ENCODE data around the gene CCDC71. TPM values are rescaled to one million over a fixed set of nuclear protein-coding genes. Genes with fewer than 3 reads are reported as not detected.

The CCDC71 gene
- total and polyA plus RNA-seq, 9 of the 15 experiments (the other 6 are each of a cell fraction or from before 2014, with no cell fraction given) = 0.13 to 19.3 (median 14.3) TPM

DNA sequence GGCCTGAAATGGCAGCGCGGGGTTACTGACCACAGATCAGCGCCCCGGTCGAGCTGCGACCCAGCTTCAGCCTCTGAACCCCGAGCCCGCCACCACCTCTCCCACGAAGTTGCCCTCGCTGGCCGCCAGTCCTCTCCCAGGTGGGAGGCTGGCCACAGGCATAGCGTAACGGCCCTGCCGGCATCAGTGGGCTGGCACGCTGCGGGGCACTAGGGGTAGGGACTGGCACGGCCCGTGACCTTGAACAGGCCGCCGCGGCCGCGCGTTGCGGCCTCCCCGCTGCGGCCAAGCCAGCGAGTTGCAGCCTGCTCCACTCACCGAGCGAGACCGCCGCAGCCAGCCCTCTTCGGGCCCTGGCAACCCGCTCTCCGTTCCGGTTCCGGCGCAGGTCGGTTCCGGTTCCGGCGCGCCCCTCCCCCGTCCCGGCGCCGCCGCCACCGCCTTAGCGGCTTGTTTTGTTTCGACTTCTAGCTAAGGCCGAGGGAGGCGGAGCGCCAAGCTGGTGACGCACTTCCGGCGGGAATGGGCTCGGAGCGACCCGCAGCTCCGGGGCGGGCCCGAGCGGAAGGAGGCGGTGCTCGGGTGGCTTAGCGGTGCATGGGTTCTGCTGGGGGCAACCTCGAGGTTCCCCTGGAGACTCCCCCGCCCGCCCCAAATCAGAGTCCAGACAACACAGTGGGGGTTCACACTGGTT, 45.5 kb downstream of the CCDC71 start, which contains the start of gene USP19 (continued):
- TF ChIP-seq, protein P1, sequence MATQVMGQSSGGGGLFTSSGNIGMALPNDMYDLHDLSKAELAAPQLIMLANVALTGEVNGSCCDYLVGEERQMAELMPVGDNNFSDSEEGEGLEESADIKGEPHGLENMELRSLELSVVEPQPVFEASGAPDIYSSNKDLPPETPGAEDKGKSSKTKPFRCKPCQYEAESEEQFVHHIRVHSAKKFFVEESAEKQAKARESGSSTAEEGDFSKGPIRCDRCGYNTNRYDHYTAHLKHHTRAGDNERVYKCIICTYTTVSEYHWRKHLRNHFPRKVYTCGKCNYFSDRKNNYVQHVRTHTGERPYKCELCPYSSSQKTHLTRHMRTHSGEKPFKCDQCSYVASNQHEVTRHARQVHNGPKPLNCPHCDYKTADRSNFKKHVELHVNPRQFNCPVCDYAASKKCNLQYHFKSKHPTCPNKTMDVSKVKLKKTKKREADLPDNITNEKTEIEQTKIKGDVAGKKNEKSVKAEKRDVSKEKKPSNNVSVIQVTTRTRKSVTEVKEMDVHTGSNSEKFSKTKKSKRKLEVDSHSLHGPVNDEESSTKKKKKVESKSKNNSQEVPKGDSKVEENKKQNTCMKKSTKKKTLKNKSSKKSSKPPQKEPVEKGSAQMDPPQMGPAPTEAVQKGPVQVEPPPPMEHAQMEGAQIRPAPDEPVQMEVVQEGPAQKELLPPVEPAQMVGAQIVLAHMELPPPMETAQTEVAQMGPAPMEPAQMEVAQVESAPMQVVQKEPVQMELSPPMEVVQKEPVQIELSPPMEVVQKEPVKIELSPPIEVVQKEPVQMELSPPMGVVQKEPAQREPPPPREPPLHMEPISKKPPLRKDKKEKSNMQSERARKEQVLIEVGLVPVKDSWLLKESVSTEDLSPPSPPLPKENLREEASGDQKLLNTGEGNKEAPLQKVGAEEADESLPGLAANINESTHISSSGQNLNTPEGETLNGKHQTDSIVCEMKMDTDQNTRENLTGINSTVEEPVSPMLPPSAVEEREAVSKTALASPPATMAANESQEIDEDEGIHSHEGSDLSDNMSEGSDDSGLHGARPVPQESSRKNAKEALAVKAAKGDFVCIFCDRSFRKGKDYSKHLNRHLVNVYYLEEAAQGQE (IDR thresholded peaks at IDR 0.05; ENCODE audit: borderline replicate concordance) = no peak
- TF ChIP-seq, protein P1 (CRISPR knock-in tag; IDR thresholded peaks at IDR 0.05; ENCODE audit: low read depth) = peak; percentile 57; the same call in 1 of the 2 replicates
- TF ChIP-seq ESRRA (IDR thresholded peaks at IDR 0.05; ENCODE audit: borderline replicate concordance, low read depth) (peak; percentile 92), CHD1 (IDR thresholded peaks at IDR 0.05; ENCODE audit: low read length) (peak; percentile 67), MYNN (IDR thresholded peaks at IDR 0.05) (0 out of 2 replicates have a peak, but pooled peaks have one; percentile 18), MYNN (CRISPR knock-in tag; IDR thresholded peaks at IDR 0.05) (no peak), ZNF24 (IDR thresholded peaks at IDR 0.05) (no peak), RBM22 (IDR thresholded peaks at IDR 0.05; ENCODE audit: low read depth, low read length, poor library complexity, severe bottlenecking) (peak; percentile 44), SIN3B (IDR thresholded peaks at IDR 0.05; ENCODE audit: low read depth) (peak; percentile 85), FOXA1 (IDR thresholded peaks at IDR 0.05; ENCODE audit: borderline replicate concordance) (no peak), PML (IDR thresholded peaks at IDR 0.05; ENCODE audit: low read length) (peak; percentile 43; the same call in 1 of the 2 replicates), NR3C1 (CRISPR knock-in tag; IDR thresholded peaks at IDR 0.05) (peak; percentile 41; the same call in 1 of the 2 replicates), C11orf30 (IDR thresholded peaks at IDR 0.05; ENCODE audit: low read depth) (peak; percentile 75), TRIM24 (IDR thresholded peaks at IDR 0.05) (0 out of 4 replicates have a peak, but pooled peaks of 1 of the 2 experiments have one; percentile 25), KAT7 (CRISPR knock-in tag; IDR thresholded peaks at IDR 0.05; ENCODE audit: borderline replicate concordance) (peak; percentile 35; the same call in 1 of the 2 replicates), HNRNPL (IDR thresholded peaks at IDR 0.05; ENCODE audit: low read depth, low read length) (peak; percentile 77; the same call in 1 of the 2 replicates)
- TF ChIP-seq, protein P2, sequence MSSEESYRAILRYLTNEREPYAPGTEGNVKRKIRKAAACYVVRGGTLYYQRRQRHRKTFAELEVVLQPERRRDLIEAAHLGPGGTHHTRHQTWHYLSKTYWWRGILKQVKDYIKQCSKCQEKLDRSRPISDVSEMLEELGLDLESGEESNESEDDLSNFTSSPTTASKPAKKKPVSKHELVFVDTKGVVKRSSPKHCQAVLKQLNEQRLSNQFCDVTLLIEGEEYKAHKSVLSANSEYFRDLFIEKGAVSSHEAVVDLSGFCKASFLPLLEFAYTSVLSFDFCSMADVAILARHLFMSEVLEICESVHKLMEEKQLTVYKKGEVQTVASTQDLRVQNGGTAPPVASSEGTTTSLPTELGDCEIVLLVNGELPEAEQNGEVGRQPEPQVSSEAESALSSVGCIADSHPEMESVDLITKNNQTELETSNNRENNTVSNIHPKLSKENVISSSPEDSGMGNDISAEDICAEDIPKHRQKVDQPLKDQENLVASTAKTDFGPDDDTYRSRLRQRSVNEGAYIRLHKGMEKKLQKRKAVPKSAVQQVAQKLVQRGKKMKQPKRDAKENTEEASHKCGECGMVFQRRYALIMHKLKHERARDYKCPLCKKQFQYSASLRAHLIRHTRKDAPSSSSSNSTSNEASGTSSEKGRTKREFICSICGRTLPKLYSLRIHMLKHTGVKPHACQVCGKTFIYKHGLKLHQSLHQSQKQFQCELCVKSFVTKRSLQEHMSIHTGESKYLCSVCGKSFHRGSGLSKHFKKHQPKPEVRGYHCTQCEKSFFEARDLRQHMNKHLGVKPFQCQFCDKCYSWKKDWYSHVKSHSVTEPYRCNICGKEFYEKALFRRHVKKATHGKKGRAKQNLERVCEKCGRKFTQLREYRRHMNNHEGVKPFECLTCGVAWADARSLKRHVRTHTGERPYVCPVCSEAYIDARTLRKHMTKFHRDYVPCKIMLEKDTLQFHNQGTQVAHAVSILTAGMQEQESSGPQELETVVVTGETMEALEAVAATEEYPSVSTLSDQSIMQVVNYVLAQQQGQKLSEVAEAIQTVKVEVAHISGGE (CRISPR knock-in tag; IDR thresholded peaks at IDR 0.05) = peak in 2 of 3 experiments; percentile 61 to 94; a peak in 4 of 6 replicates
